IMR-90 (cell line): ENCODE measurements around the gene NARF. TPM values are rescaled to one million over a fixed set of nuclear protein-coding genes. Genes with fewer than 3 reads are reported as not detected.

Experiments used
- ATAC-seq: fragments of 200-7000 bp; cut with Tn5 transposase; 2 replicates; pipeline ENCODE4 v1.9.1; 2020; ENCODE audit warnings: low read depth, mild to moderate bottlenecking, moderate library complexity
- BruUV-seq: library from RNA; stranded (reverse); fragments of 400-500 nt; replicated peaks from 2 replicates; lab custom pipeline; 2021; lab: Mats Ljungman, UMichigan
- CTCF ChIA-PET: fragments of 300-600 bp; formaldehyde crosslinking; extraction: SDS; loops from one replicate; lab custom pipeline; 2021; ENCODE audit warnings: antibody characterized with exemption; lab: Yijun Ruan, JAX
- POLR2A ChIA-PET: fragments of 300-600 bp; sonication (Branson Sonifier 250); formaldehyde crosslinking; loops from one replicate; lab custom pipeline; 2022; ENCODE audit warnings: antibody characterized with exemption; ENCODE audit not compliant: unreplicated experiment; lab: Charles Lee
- DNase-seq: peaks from one replicate; pipeline ENCODE4 v3.0.0; 2013
- H2AFZ ChIP-seq: replicated peaks from 2 replicates; pipeline ENCODE3; 2013; ENCODE audit warnings: low read length, mild to moderate bottlenecking; ENCODE audit not compliant: poor library complexity
- H2AK5ac ChIP-seq: 2 replicates; pipeline ENCODE4 v1.6.1; 2013; ENCODE audit warnings: low read depth, low read length, inconsistent platforms
- H2AK9ac ChIP-seq: replicated peaks from 2 replicates; pipeline ENCODE3; 2013; ENCODE audit warnings: mild to moderate bottlenecking, low read depth, low read length, moderate library complexity; ENCODE audit not compliant: poor library complexity
- H2BK120ac ChIP-seq: 2 replicates; pipeline ENCODE4 v1.6.1; 2013; ENCODE audit warnings: low read depth, low read length, inconsistent platforms
- H2BK15ac ChIP-seq: 3 replicates; pipeline ENCODE4 v1.6.1; 2013; ENCODE audit warnings: low read depth, low read length, inconsistent platforms
- H2BK20ac ChIP-seq: 2 replicates; pipeline ENCODE4 v1.6.1; 2013; ENCODE audit warnings: low read depth, mild to moderate bottlenecking, inconsistent platforms, low read length, moderate library complexity
- H2BK5ac ChIP-seq: 2 replicates; pipeline ENCODE4 v1.6.1; 2013; ENCODE audit warnings: mild to moderate bottlenecking, low read depth, low read length, inconsistent platforms; ENCODE audit not compliant: poor library complexity, severe bottlenecking
- H3K14ac ChIP-seq: replicated peaks from 2 replicates; pipeline ENCODE4 v1.6.1; 2013; ENCODE audit warnings: low read depth, low read length, inconsistent platforms
- H3K18ac ChIP-seq: 2 replicates; pipeline ENCODE4 v1.6.1; 2013; ENCODE audit warnings: low read depth, low read length, control low read depth
- H3K23ac ChIP-seq: 2 replicates; pipeline ENCODE4 v1.6.1; 2013; ENCODE audit warnings: low read depth, low read length, inconsistent platforms
- H3K27ac ChIP-seq: 2 replicates; pipeline ENCODE4 v1.5.1; 2013; ENCODE audit warnings: mild to moderate bottlenecking, control low read depth, low read length; ENCODE audit not compliant: insufficient read depth
- H3K27me3 ChIP-seq: 2 replicates; pipeline ENCODE4 v1.6.1; 2013; ENCODE audit warnings: low read length; ENCODE audit not compliant: control insufficient read depth, insufficient read depth
- H3K36me3 ChIP-seq: 2 replicates; pipeline ENCODE4 v1.6.1; 2013; ENCODE audit warnings: low read length, mixed read lengths; ENCODE audit not compliant: control insufficient read depth, insufficient read depth
- H3K4ac ChIP-seq: 2 replicates; pipeline ENCODE4 v1.6.1; 2013; ENCODE audit warnings: low read depth, low read length, inconsistent platforms
- H3K4me1 ChIP-seq: 2 replicates; pipeline ENCODE4 v1.6.1; 2013; ENCODE audit warnings: low read length, mixed read lengths; ENCODE audit not compliant: control insufficient read depth, insufficient read depth
- H3K4me2 ChIP-seq: 2 replicates; pipeline ENCODE4 v1.6.1; 2013; ENCODE audit warnings: low read depth, mild to moderate bottlenecking, control low read depth, low read length, moderate library complexity
- H3K4me3 ChIP-seq: 2 replicates; pipeline ENCODE4 v1.5.1; 2013; ENCODE audit warnings: low read depth, mild to moderate bottlenecking, control low read depth, low read length, moderate library complexity; ENCODE audit not compliant: insufficient read depth
- H3K56ac ChIP-seq: 2 replicates; pipeline ENCODE4 v1.6.1; 2013; ENCODE audit warnings: low read length, inconsistent platforms; ENCODE audit not compliant: insufficient read depth; ENCODE audit errors: extremely low read depth
- H3K79me1 ChIP-seq, 2 experiments: 2 replicates each; pipeline ENCODE4 v1.6.1; 2013; ENCODE audit warnings: low read length in 2 of 2, inconsistent platforms in 1 of 2, low read depth in 1 of 2
- H3K9ac ChIP-seq: 2 replicates; pipeline ENCODE4 v1.6.1; 2013; ENCODE audit warnings: low read depth, low read length, control low read depth
- H3K9me1 ChIP-seq: 2 replicates; pipeline ENCODE4 v1.6.1; 2013; ENCODE audit warnings: low read length, inconsistent platforms; ENCODE audit not compliant: insufficient read depth
- H3K9me3 ChIP-seq: 2 replicates; pipeline ENCODE4 v1.6.1; 2013; ENCODE audit warnings: low read length; ENCODE audit not compliant: control insufficient read depth, insufficient read depth
- H4K20me1 ChIP-seq: 2 replicates; pipeline ENCODE4 v1.6.1; 2013; ENCODE audit warnings: low read length, inconsistent platforms; ENCODE audit not compliant: insufficient read depth
- H4K5ac ChIP-seq: 2 replicates; pipeline ENCODE4 v1.6.1; 2013; ENCODE audit warnings: mild to moderate bottlenecking, low read depth, low read length, control low read depth
- H4K8ac ChIP-seq, 2 experiments: 2 replicates each; pipeline ENCODE4 v1.6.1; 2013; ENCODE audit warnings: low read depth in 2 of 2, low read length in 2 of 2, control low read depth in 1 of 2, inconsistent platforms in 1 of 2
- H4K91ac ChIP-seq: 2 replicates; pipeline ENCODE4 v1.6.1; 2013; ENCODE audit warnings: low read depth, low read length, inconsistent platforms; ENCODE audit not compliant: insufficient read depth
- BHLHE40 ChIP-seq: fragments of 150-350 bp; IDR thresholded peaks from 2 replicates; pipeline ENCODE4 v1.6.1; 2016; ENCODE audit warnings: mild to moderate bottlenecking, low read depth, low read length
- CEBPB ChIP-seq: IDR thresholded peaks from 2 replicates; pipeline ENCODE4 v1.6.1; 2012; ENCODE audit warnings: low read depth, low read length, improper control_type of control experiment
- CHD1 ChIP-seq: IDR thresholded peaks from 2 replicates; pipeline ENCODE4 v1.6.1; 2012; ENCODE audit warnings: low read depth, low read length, improper control_type of control experiment
- CTCF ChIP-seq: conservative IDR thresholded peaks from 2 replicates; pipeline ENCODE4 v1.5.1; 2012; ENCODE audit warnings: mild to moderate bottlenecking, low read depth, low read length, improper control_type of control experiment
- ELK1 ChIP-seq: fragments of 150-350 bp; IDR thresholded peaks from 2 replicates; pipeline ENCODE4 v1.6.1; 2016; ENCODE audit warnings: low read depth, mild to moderate bottlenecking, low read length, moderate library complexity, borderline replicate concordance
- FOS ChIP-seq: fragments of 150-350 bp; IDR thresholded peaks from 2 replicates; pipeline ENCODE4 v1.6.1; 2016; ENCODE audit warnings: low read depth, low read length
- MAFK ChIP-seq: IDR thresholded peaks from 2 replicates; pipeline ENCODE4 v1.6.1; 2012; ENCODE audit warnings: low read depth, low read length, improper control_type of control experiment
- MAZ ChIP-seq: IDR thresholded peaks from 2 replicates; pipeline ENCODE4 v1.6.1; 2012; ENCODE audit warnings: low read depth, mild to moderate bottlenecking, low read length, improper control_type of control experiment, moderate library complexity, borderline replicate concordance
- MXI1 ChIP-seq: IDR thresholded peaks from 2 replicates; pipeline ENCODE4 v1.6.1; 2012; ENCODE audit warnings: low read depth, mild to moderate bottlenecking, low read length, moderate library complexity, borderline replicate concordance
- NFE2L2 ChIP-seq: fragments of 150-350 bp; IDR thresholded peaks from 2 replicates; pipeline ENCODE4 v1.6.1; 2016; ENCODE audit warnings: low read depth, mild to moderate bottlenecking, low read length
- POLR2A ChIP-seq: IDR thresholded peaks from 2 replicates; pipeline ENCODE4 v1.6.1; 2012; ENCODE audit warnings: mild to moderate bottlenecking, low read depth, low read length
- RAD21 ChIP-seq: IDR thresholded peaks from 2 replicates; pipeline ENCODE4 v1.6.1; 2012; ENCODE audit warnings: low read length, improper control_type of control experiment
- RCOR1 ChIP-seq: IDR thresholded peaks from 2 replicates; pipeline ENCODE4 v1.6.1; 2012; ENCODE audit warnings: mild to moderate bottlenecking, low read length, improper control_type of control experiment; ENCODE audit not compliant: insufficient replicate concordance
- RFX5 ChIP-seq: IDR thresholded peaks from 2 replicates; pipeline ENCODE4 v1.8.0; 2012; ENCODE audit warnings: low read depth, mild to moderate bottlenecking, low read length, moderate library complexity
- SMC3 ChIP-seq: fragments of 150-350 bp; IDR thresholded peaks from 2 replicates; pipeline ENCODE4 v1.6.1; 2016; ENCODE audit warnings: low read depth, mild to moderate bottlenecking, antibody characterized with exemption, low read length, moderate library complexity
- WGBS, 2 experiments: methylation state at CpG; one replicate each; pipeline versions ENCODE4 v1.1.5 to v1.1.7; 2013; ENCODE audit warnings: missing lambda C conversion rate in 2 of 2; ENCODE audit not compliant: insufficient read length in 1 of 2; ENCODE audit errors: extremely low coverage in 2 of 2; 5-methylcytosine and 5-hydroxymethylcytosine counted together
- dilution Hi-C: fragments of 300-500 bp; cut with HindIII; formaldehyde crosslinking; loops from one replicate; pipeline ENCODE4 v1.14.3; 2018; ENCODE audit warnings: low sequenced_read_pairs; ENCODE audit not compliant: unreplicated experiment
- in situ Hi-C: fragments of 300-500 bp; cut with MboI; formaldehyde crosslinking; loops from 3 replicates; pipeline ENCODE4 v1.14.3; 2019; ENCODE audit warnings: low sequenced_read_pairs, inconsistent platforms, mixed read lengths
- intact Hi-C: fragments of 100-400 bp; cut with micrococcal nuclease; formaldehyde crosslinking; loops from 2 replicates; pipeline ENCODE4 v1.10.0; 2022
- polyA plus RNA-seq, 3 experiments: library from polyadenylated mRNA; depleted of rRNA; stranded (reverse); fragments of >200 nt; gene quantifications; 2 replicates each; pipeline ENCODE4 v1.2.3, GENCODE V29; 2012; ENCODE audit warnings: low replicate concordance in 1 of 3
- total RNA-seq: library from RNA; depleted of rRNA; stranded (reverse); fragments of >200 nt; gene quantifications from 2 replicates; pipeline ENCODE4 v1.2.3, GENCODE V29; 2012
- TF ChIP-seq, protein P1 (sequence below): fragments of 150-350 bp; IDR thresholded peaks from 2 replicates; pipeline ENCODE4 v1.6.1; 2017; ENCODE audit warnings: mild to moderate bottlenecking, antibody characterized with exemption, low read length, low read depth

Gene NARF
- total and polyA plus RNA-seq, 2 of the 4 experiments (the other 2 are of a cell fraction) = 83.7 to 94.8 TPM

DNA sequence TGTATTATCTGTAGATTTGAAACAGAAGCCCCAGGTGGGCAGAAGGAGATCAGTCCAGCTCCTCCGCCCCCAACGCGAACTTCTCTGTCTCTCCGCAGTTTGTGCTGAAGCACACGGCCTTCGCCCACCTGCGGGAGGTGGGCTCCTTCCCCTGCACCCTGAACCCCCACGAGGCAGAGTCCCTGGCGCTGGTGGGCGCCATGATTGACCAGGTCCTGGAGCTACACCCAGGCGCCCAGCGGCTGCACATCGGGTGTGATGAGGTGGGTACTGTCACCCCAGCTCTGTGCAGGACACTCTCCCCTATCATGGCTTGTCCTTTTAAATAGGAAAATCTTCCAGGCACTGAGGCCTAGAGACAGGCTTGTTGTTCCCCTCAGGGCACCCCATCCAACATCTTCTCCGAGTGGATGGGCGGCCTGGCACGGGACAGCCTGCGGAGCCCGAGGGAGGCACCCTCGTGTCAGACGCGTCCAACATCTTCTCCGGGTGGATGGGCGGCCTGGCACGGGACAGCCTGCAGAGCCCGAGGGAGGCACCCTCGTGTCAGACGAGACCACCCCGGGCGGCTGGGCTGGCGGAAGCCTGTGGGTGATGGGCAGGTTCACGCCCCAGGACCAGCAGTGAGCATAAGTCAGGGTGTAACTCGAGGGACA, 24.9 kb upstream of the NARF start:
- Histone ChIP-seq H3K4me1 (peaks cover 3% of the 10 kb centered on the region), H2AFZ (no peak overlapping the region), H3K14ac (no peak overlapping the region), H4K20me1 (no peaks in the 10 kb centered on the region), H3K4ac (no peak overlapping the region), H3K36me3 (peaks cover 2% of the 10 kb centered on the region), H3K27ac (no peak overlapping the region), H2AK9ac (no peak overlapping the region), H3K4me3 (no peak overlapping the region), H2AK5ac (no peak overlapping the region), H2BK5ac (no peak overlapping the region), H4K5ac (no peak overlapping the region), H3K23ac (no peak overlapping the region), H3K9me1 (no peaks in the 10 kb centered on the region), H4K91ac (no peak overlapping the region), H2BK15ac (no peak overlapping the region), H4K8ac (no peak overlapping the region), H2BK120ac (no peak overlapping the region), H3K4me2 (no peak overlapping the region), H3K56ac (no peak overlapping the region), H2BK20ac (no peak overlapping the region), H3K79me1 (no peaks in the 10 kb centered on the region), H3K9me3 (no peaks in the 10 kb centered on the region), H3K27me3 (no peaks in the 10 kb centered on the region), H3K18ac (no peak overlapping the region), H3K9ac (no peak overlapping the region)
- TF ChIP-seq RFX5 (no peak), CEBPB (no peak), MAZ (no peak), BHLHE40 (no peak), CHD1 (no peak), ELK1 (no peak), RAD21 (no peak), MAFK (no peak), NFE2L2 (no peak), MXI1 (no peak), RCOR1 (no peak), FOS (no peak), SMC3 (no peak), CTCF (no peak), POLR2A (no peak)
- TF ChIP-seq, protein P1, sequence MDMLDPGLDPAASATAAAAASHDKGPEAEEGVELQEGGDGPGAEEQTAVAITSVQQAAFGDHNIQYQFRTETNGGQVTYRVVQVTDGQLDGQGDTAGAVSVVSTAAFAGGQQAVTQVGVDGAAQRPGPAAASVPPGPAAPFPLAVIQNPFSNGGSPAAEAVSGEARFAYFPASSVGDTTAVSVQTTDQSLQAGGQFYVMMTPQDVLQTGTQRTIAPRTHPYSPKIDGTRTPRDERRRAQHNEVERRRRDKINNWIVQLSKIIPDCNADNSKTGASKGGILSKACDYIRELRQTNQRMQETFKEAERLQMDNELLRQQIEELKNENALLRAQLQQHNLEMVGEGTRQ = no peak
- in situ Hi-C loops = no loop called here
- WGBS, 2 experiments = 95% methylated on average over 19 of the region's 32 CpGs; no CpG with 5 or more reads in 1 of the 2 experiments
- DNase-seq (no peak), ATAC-seq (no peak)
- CTCF ChIA-PET = no interaction called here
- POLR2A ChIA-PET = no interaction called here
- BruUV-seq = no TSS peak
- intact Hi-C loops = no loop called here
- dilution Hi-C loops = no loop called here
